HCT116 (cell line): Measurements from ENCODE around the gene CD69. TPM values are rescaled to one million over a fixed set of nuclear protein-coding genes. Genes with fewer than 3 reads are reported as not detected.
A peak's percentile ranks its signal among the peaks of the same experiment; 100 is the strongest.

Source experiments
- ATAC-seq: fragments of 200-7000 bp; cut with Tn5 transposase; 2 replicates; pipeline ENCODE4 v1.9.1; 2020; ENCODE audit warnings: mild to moderate bottlenecking, moderate library complexity
- BruUV-seq: library from RNA; stranded (reverse); fragments of 400-500 nt; replicated peaks from 2 replicates; lab custom pipeline; 2021; lab: Mats Ljungman, UMichigan
- CTCF ChIA-PET: fragments of 300-600 bp; sonication (Branson Sonifier 250); formaldehyde crosslinking; loops from one replicate; lab custom pipeline; 2021; ENCODE audit warnings: antibody characterized with exemption; lab: Charles Lee
- POLR2A ChIA-PET: fragments of 300-600, 350-600 bp; sonication (Branson Sonifier 250); formaldehyde crosslinking; loops from one replicate; lab custom pipeline; 2021; ENCODE audit warnings: antibody characterized with exemption; lab: Charles Lee
- RAD21 ChIA-PET, 2 experiments: fragments of 300-600 bp; sonication (Branson Sonifier 250); formaldehyde crosslinking; loops; one replicate each; lab custom pipeline; 2023; ENCODE audit warnings: low total read pairs in 2 of 2; ENCODE audit not compliant: uncharacterized antibody in 2 of 2, unreplicated experiment in 2 of 2, low non-redundant PET in 1 of 2; lab: Charles Lee
- DNase-seq: peaks from one replicate; pipeline ENCODE4 v3.0.0-alpha.2; 2010; ENCODE audit warnings: low read depth, low spot score
- H2AFZ ChIP-seq: fragments of 200-600 bp; shearing (Covaris generic), sonication (generic); 2 replicates; pipeline ENCODE4 v1.6.1; 2017; ENCODE audit warnings: low read depth, mixed run types, mixed read lengths, antibody characterized with exemption, low read length; ENCODE audit not compliant: poor library complexity, severe bottlenecking
- H3K27ac ChIP-seq: 2 replicates; pipeline ENCODE4 v1.5.1; 2012; ENCODE audit warnings: low read depth, low read length
- H3K27me3 ChIP-seq: fragments of 200-600 bp; sonication (generic); 2 replicates; pipeline ENCODE4 v1.6.1; 2016; ENCODE audit warnings: mixed run types, low read length, mixed read lengths; ENCODE audit not compliant: insufficient read depth
- H3K36me3 ChIP-seq, 2 experiments: fragments of 200-500 bp in 1 of 2; fragments of 200-600 bp in 1 of 2; sonication (Bioruptor generic) in 1 of 2; sonication (generic) in 1 of 2; 2 replicates each; pipeline versions ENCODE4 v1.5.1 to v1.6.1; 2014 to 2016; ENCODE audit warnings: low read length in 2 of 2, inconsistent platforms in 1 of 2, mixed read lengths in 1 of 2, mixed run types in 1 of 2; ENCODE audit not compliant: insufficient read depth in 2 of 2, control insufficient read depth in 1 of 2
- H3K4me1 ChIP-seq, 2 experiments: fragments of 200-600 bp in 1 of 2; sonication (generic) in 1 of 2; 2 replicates each; pipeline versions ENCODE4 v1.5.1 to v1.6.1; 2012 to 2017; ENCODE audit warnings: low read length in 2 of 2, inconsistent platforms in 1 of 2, mild to moderate bottlenecking in 1 of 2, mixed read lengths in 1 of 2, mixed run types in 1 of 2, moderate library complexity in 1 of 2; ENCODE audit not compliant: insufficient read depth in 2 of 2, control insufficient read depth in 1 of 2
- H3K4me2 ChIP-seq: fragments of 200-600 bp; sonication (generic); 2 replicates; pipeline ENCODE4 v1.6.1; 2017; ENCODE audit warnings: mixed run types, low read length, mixed read lengths
- H3K4me3 ChIP-seq, 2 experiments: fragments of 200-600 bp in 1 of 2; sonication (generic) in 1 of 2; replicated peaks in 1 of 2; 2 replicates each; pipeline ENCODE4 v1.5.1; 2011 to 2016; ENCODE audit warnings: low read length in 2 of 2, control low read depth in 1 of 2, low read depth in 1 of 2, mild to moderate bottlenecking in 1 of 2, mixed read lengths in 1 of 2, mixed run types in 1 of 2
- H3K79me2 ChIP-seq: fragments of 200-600 bp; sonication (generic); 2 replicates; pipeline ENCODE4 v1.6.1; 2017; ENCODE audit warnings: mild to moderate bottlenecking, mixed run types, low read length, moderate library complexity, mixed read lengths; ENCODE audit not compliant: insufficient read depth
- H3K9ac ChIP-seq: fragments of 200-600 bp; sonication (generic); 2 replicates; pipeline ENCODE4 v1.6.1; 2016; ENCODE audit warnings: low read length, mixed read lengths
- H3K9me2 ChIP-seq: fragments of 200-600 bp; sonication (generic), shearing (Covaris generic); 2 replicates; pipeline ENCODE4 v1.6.1; 2017; ENCODE audit warnings: mixed run types, mild to moderate bottlenecking, moderate library complexity; ENCODE audit not compliant: insufficient read depth
- H3K9me3 ChIP-seq, 2 experiments: fragments of 200-500 bp in 1 of 2; fragments of 200-600 bp in 1 of 2; sonication (Bioruptor generic) in 1 of 2; sonication (generic) in 1 of 2; 2 replicates each; pipeline ENCODE4 v1.6.1; 2014 to 2017; ENCODE audit warnings: low read length in 2 of 2, mixed read lengths in 2 of 2, inconsistent platforms in 1 of 2, low read depth in 1 of 2, mild to moderate bottlenecking in 1 of 2, mixed run types in 1 of 2, moderate library complexity in 1 of 2; ENCODE audit not compliant: control insufficient read depth in 1 of 2, insufficient read depth in 1 of 2
- H4K20me1 ChIP-seq: fragments of 200-600 bp; sonication (generic), shearing (Covaris generic); 2 replicates; pipeline ENCODE4 v1.6.1; 2017; ENCODE audit warnings: mixed run types, mild to moderate bottlenecking, moderate library complexity; ENCODE audit not compliant: insufficient read depth
- ELF1 ChIP-seq: IDR thresholded peaks from 2 replicates; pipeline ENCODE4 v1.6.1; 2012; ENCODE audit warnings: low read depth, borderline replicate concordance
- EZH2 ChIP-seq: fragments of 200-600 bp; sonication (generic); IDR thresholded peaks from 2 replicates; pipeline ENCODE4 v1.6.1; 2017; ENCODE audit warnings: antibody characterized with exemption, mixed run types
- SRF ChIP-seq: IDR thresholded peaks from 2 replicates; pipeline ENCODE4 v1.6.1; 2012; ENCODE audit warnings: low read depth
- TCF7L2 ChIP-seq: IDR thresholded peaks from 2 replicates; pipeline ENCODE4 v1.7.0; 2011; ENCODE audit warnings: borderline replicate concordance, inconsistent platforms; ENCODE audit not compliant: insufficient read depth, insufficient read length; ENCODE audit errors: extremely low read depth
- ZNF274 ChIP-seq: fragments of 200-500 bp; sonication (Bioruptor generic); IDR thresholded peaks from 2 replicates; pipeline ENCODE4 v1.6.1; 2014; ENCODE audit warnings: mild to moderate bottlenecking, low read depth, low read length, inconsistent platforms
- intact Hi-C: fragments of 100-400 bp; cut with micrococcal nuclease; formaldehyde crosslinking; loops from 2 replicates; pipeline ENCODE4 v1.10.0; 2022
- total RNA-seq: library from RNA; stranded (reverse); gene quantifications from one replicate; pipeline ENCODE4 v1.2.1, GENCODE V29; 2021; ENCODE audit not compliant: unreplicated experiment

The CD69 gene
- total RNA-seq, 1 experiment from 2014 or later, result not detected

DNA sequence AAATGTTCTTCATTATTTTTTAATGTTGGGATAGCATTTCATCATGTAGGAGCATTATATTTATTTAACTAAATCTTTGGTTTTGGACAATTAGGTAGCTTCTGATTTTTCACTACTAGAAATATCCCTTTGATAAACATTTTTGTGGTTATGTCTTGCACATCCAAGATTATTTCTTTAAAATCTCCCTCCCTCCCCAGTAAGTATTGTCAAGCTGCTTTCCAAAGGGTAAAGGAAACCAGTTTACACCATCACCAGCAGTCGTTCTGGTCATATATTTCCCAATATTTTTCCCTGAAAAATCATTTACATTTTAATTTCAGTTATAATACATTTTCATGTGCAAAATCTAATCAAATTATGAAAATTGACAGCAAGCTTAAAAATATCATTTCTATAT, 11.1 kb downstream of the CD69 start:
- H3K4me1 ChIP-seq, result peaks cover 0 to 3% of the 10 kb centered on the region in 2 experiments; a peak in 2 of 4 replicates
- no peak overlapping the region for H3K4me2 ChIP-seq
- H4K20me1 ChIP-seq, result no peaks in the 10 kb centered on the region
- DNase-seq (no peak), ATAC-seq (no peak)
- H3K27ac ChIP-seq, result no peak overlapping the region
- TF ChIP-seq SRF, result no peak
- H3K27me3 ChIP-seq, result peaks cover 23% of the 10 kb centered on the region
- no peak overlapping the region for H3K4me3 ChIP-seq
- intact Hi-C loops, result loop anchor here (1.0 to 2.0 kb wide), 2 partner anchors 49 to 391 kb away; no protein-coding TSS in a partner anchor
- H3K9ac ChIP-seq, result no peak overlapping the region
- ChIA-PET CTCF (interaction anchor here (1.1 to 5.4 kb wide), 21 partner anchors 8 to 419 kb away, joined by 3 to 68 read pairs (median 6); partner anchors contain the start of gene CD69), RAD21 (interaction anchor here in 1 of 2 experiments (0.5 kb wide), 1 partner anchor 575 kb away, joined by 4 read pairs; no protein-coding TSS in a partner anchor), POLR2A (interaction anchor here (0.9 kb wide), 1 partner anchor 812 kb away, joined by 3 read pairs; no protein-coding TSS in a partner anchor)
- no peaks in the 10 kb centered on the region for H3K9me2 ChIP-seq
- BruUV-seq, result no TSS peak
- H2AFZ ChIP-seq, result peak overlapping the region; percentile 27
- no peaks in the 10 kb centered on the region for H3K9me3 ChIP-seq
- H3K79me2 ChIP-seq, result no peaks in the 10 kb centered on the region
- no peaks in the 10 kb centered on the region for H3K36me3 ChIP-seq

GRCh38 chr12:9745199-9745598, 15.5 kb downstream of the CD69 start:
- TF ChIP-seq TCF7L2 (no peak), ZNF274 (no peak), EZH2 (no peak), ELF1 (no peak)
- ATAC-seq, result no peak
- no peaks in the 10 kb centered on the region for H3K79me2 ChIP-seq
- CTCF ChIA-PET, result no interaction called here
- no peaks in the 10 kb centered on the region for H3K36me3 ChIP-seq
- no peak overlapping the region for H3K4me2 ChIP-seq
- peaks cover 17% of the 10 kb centered on the region for H3K27me3 ChIP-seq
- H3K9me3 ChIP-seq, result no peaks in the 10 kb centered on the region
- no TSS peak for BruUV-seq
- no peak overlapping the region for H3K9ac ChIP-seq
- H2AFZ ChIP-seq, result no peak overlapping the region
- no peaks in the 10 kb centered on the region for H3K9me2 ChIP-seq
- intact Hi-C loops, result no loop called here
- no peak overlapping the region for H3K27ac ChIP-seq
- RAD21 ChIA-PET, result no interaction called here
- no peak for DNase-seq
- POLR2A ChIA-PET, result no interaction called here
- peaks cover 0 to 5% of the 10 kb centered on the region in 2 experiments; a peak in 1 of 4 replicates for H3K4me1 ChIP-seq
- H4K20me1 ChIP-seq, result no peaks in the 10 kb centered on the region
- H3K4me3 ChIP-seq, result no peak overlapping the region
